ENCODE data around the gene CUL1. TPM values are rescaled to one million over a fixed set of nuclear protein-coding genes. Genes with fewer than 3 reads are reported as not detected.

The CUL1 gene
- total RNA-seq, 1 experiment from 2014 or later, result 53.1 TPM

- Histone ChIP-seq H3K9me3 (ENCODE audit: control insufficient read depth in 1 of 2, insufficient read depth in 1 of 2, low read depth in 1 of 2, low read length in 2 of 2) (no peaks in the 10 kb centered on the region), H3K27me3 (ENCODE audit: insufficient read depth, low read length) (no peaks in the 10 kb centered on the region), H3K9me2 (ENCODE audit: insufficient read depth) (no peaks in the 10 kb centered on the region), H4K20me1 (ENCODE audit: insufficient read depth) (no peaks in the 10 kb centered on the region), H3K9ac (ENCODE audit: low read length) (no peak overlapping the region), H2AFZ (ENCODE audit: low read depth, low read length, poor library complexity, severe bottlenecking) (no peak overlapping the region), H3K36me3 (ENCODE audit: control insufficient read depth in 1 of 2, insufficient read depth in 2 of 2, low read length in 2 of 2) (no peaks in the 10 kb centered on the region), H3K27ac (ENCODE audit: low read depth, low read length) (no peak overlapping the region), H3K4me1 (ENCODE audit: control insufficient read depth in 1 of 2, insufficient read depth in 2 of 2, low read length in 2 of 2) (no peaks in the 10 kb centered on the region), H3K79me2 (ENCODE audit: insufficient read depth, low read length) (no peaks in the 10 kb centered on the region), H3K4me2 (ENCODE audit: low read length) (no peak overlapping the region), H3K4me3 (replicated peaks in 1 of 2; ENCODE audit: low read depth in 1 of 2, low read length in 2 of 2) (no peak overlapping the region)
- ChIA-PET CTCF (no interaction called here), POLR2A (no interaction called here), RAD21 (ENCODE audit: low non-redundant PET in 1 of 2, low total read pairs in 2 of 2, uncharacterized antibody in 2 of 2, unreplicated experiment in 2 of 2) (no interaction called here)
- ATAC-seq (no peak), DNase-seq (ENCODE audit: low read depth, low spot score) (no peak)
- intact Hi-C loops (cut with micrococcal nuclease), result no loop called here
- no TSS peak for BruUV-seq (replicated peaks)
- TF ChIP-seq TCF7L2 (IDR thresholded peaks at IDR 0.05; ENCODE audit: borderline replicate concordance, extremely low read depth, insufficient read depth, insufficient read length) (no peak), SRF (IDR thresholded peaks at IDR 0.05; ENCODE audit: low read depth) (no peak), POLR2A (IDR thresholded peaks at IDR 0.05; ENCODE audit: borderline replicate concordance, extremely low read depth, insufficient read depth, insufficient read length) (no peak), EZH2phosphoT487 (IDR thresholded peaks at IDR 0.05; ENCODE audit: borderline replicate concordance) (no peak), POLR2AphosphoS5 (IDR thresholded peaks at IDR 0.05; ENCODE audit: low read depth, low read length) (no peak), EGR1 (IDR thresholded peaks at IDR 0.05; ENCODE audit: low read depth) (no peak), EZH2 (IDR thresholded peaks at IDR 0.05) (no peak), ZFX (IDR thresholded peaks at IDR 0.05) (no peak), ZNF274 (IDR thresholded peaks at IDR 0.05; ENCODE audit: low read depth, low read length) (no peak), FOSL1 (IDR thresholded peaks at IDR 0.05; ENCODE audit: low read depth) (no peak), YY1 (IDR thresholded peaks at IDR 0.05; ENCODE audit: extremely low read depth, insufficient replicate concordance, low read depth, low read length) (no peak), JUND (IDR thresholded peaks at IDR 0.05) (no peak), RAD21 (IDR thresholded peaks at IDR 0.05; ENCODE audit: low read depth) (no peak), CBX3 (IDR thresholded peaks at IDR 0.05; ENCODE audit: low read depth) (no peak), ELF1 (IDR thresholded peaks at IDR 0.05; ENCODE audit: borderline replicate concordance, low read depth) (no peak)
Observed at GRCh38 chr7:148661471-148661870, 37.2 kb upstream of the CUL1 start.

Data from HCT116 (cell line).